Measurements from ENCODE around the gene TRAPPC3.

TRAPPC3 gene

GRCh38 chr1:36092166-36092797, 57.0 kb downstream of the TRAPPC3 start:
- no peak overlapping the region for H3K4me3 ChIP-seq (ENCODE audit: control insufficient read depth, low read depth, low read length)
- DNase-seq (ENCODE audit: low read depth) = no peak
- TF ChIP-seq CTCF (IDR thresholded peaks at IDR 0.05; ENCODE audit: control insufficient read depth, insufficient read depth, low read depth, low read length, missing control alignments) = no peak

DNA sequence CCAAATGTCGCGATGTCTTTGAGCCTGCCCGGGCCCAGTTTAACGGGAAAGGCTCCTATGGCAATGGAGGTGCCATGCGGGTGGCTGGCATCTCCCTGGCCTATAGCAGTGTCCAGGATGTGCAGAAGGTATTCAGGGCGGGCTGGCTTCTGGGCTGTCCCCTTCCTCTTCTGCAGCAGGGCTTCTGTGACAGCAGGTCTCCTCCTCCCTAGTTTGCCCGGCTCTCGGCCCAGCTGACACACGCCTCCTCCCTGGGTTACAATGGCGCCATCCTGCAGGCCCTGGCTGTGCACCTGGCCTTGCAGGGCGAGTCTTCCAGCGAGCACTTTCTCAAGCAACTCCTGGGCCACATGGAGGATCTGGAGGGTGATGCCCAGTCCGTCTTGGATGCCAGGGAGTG, 57.6 kb downstream of the TRAPPC3 start:
- no peak overlapping the region for H3K4me3 ChIP-seq (ENCODE audit: control insufficient read depth, low read depth, low read length)
- no peak for DNase-seq (ENCODE audit: low read depth)
- TF ChIP-seq CTCF (IDR thresholded peaks at IDR 0.05; ENCODE audit: control insufficient read depth, insufficient read depth, low read depth, low read length, missing control alignments) = no peak

GRCh38 chr1:36091141-36091540, 58.1 kb downstream of the TRAPPC3 start:
- DNase-seq (ENCODE audit: low read depth) = no peak
- no peak for TF ChIP-seq CTCF (IDR thresholded peaks at IDR 0.05; ENCODE audit: control insufficient read depth, insufficient read depth, low read depth, low read length, missing control alignments)

GRCh38 chr1:36089393-36090121, 59.7 kb downstream of the TRAPPC3 start:
- no peak for DNase-seq (ENCODE audit: low read depth)

More at GRCh38 chr1:36091141-36091540, 58.1 kb downstream of the TRAPPC3 start:
- no peak overlapping the region for H3K4me3 ChIP-seq (ENCODE audit: control insufficient read depth, low read depth, low read length)

GRCh38 chr1:36088577-36089392, 60.5 kb downstream of the TRAPPC3 start, which contains the start of gene ADPRS:
Gene ADPRS (plus strand): TSS chr1:36088892. CDS start chr1:36088905, 13 bp downstream.
- no peak for DNase-seq (ENCODE audit: low read depth)
- H3K4me3 ChIP-seq (ENCODE audit: control insufficient read depth, low read depth, low read length) = peak within 1 kb of the TSS; percentile 60
- TF ChIP-seq CTCF (IDR thresholded peaks at IDR 0.05; ENCODE audit: control insufficient read depth, insufficient read depth, low read depth, low read length, missing control alignments) = peak; percentile 79

More at GRCh38 chr1:36089393-36090121, 59.7 kb downstream of the TRAPPC3 start:
- no peak for TF ChIP-seq CTCF (IDR thresholded peaks at IDR 0.05; ENCODE audit: control insufficient read depth, insufficient read depth, low read depth, low read length, missing control alignments)
- peak overlapping the region; percentile 60 for H3K4me3 ChIP-seq (ENCODE audit: control insufficient read depth, low read depth, low read length)

- H3K4me3 ChIP-seq (ENCODE audit: control insufficient read depth, low read depth, low read length) = peak overlapping the region; percentile 41
- no peak for DNase-seq (ENCODE audit: low read depth)
- no peak for TF ChIP-seq CTCF (IDR thresholded peaks at IDR 0.05; ENCODE audit: control insufficient read depth, insufficient read depth, low read depth, low read length, missing control alignments)
Measured at GRCh38 chr1:36088265-36088576, 61.1 kb downstream of the TRAPPC3 start.

Data from AG09309 (cell line).